ENCODE measurements around the gene FAF1. TPM values are rescaled to one million over a fixed set of nuclear protein-coding genes. Genes with fewer than 3 reads are reported as not detected.
A peak's percentile ranks its signal among the peaks of the same experiment; 100 is the strongest.
"Not testable (repeated sequence)": the region's sequence is repeated elsewhere in the genome, so short reads cannot be mapped to it uniquely, and the experiment has no call there.

Gene FAF1
- total RNA-seq, 1 donor from 2014 or later = 56.5 TPM

DNA sequence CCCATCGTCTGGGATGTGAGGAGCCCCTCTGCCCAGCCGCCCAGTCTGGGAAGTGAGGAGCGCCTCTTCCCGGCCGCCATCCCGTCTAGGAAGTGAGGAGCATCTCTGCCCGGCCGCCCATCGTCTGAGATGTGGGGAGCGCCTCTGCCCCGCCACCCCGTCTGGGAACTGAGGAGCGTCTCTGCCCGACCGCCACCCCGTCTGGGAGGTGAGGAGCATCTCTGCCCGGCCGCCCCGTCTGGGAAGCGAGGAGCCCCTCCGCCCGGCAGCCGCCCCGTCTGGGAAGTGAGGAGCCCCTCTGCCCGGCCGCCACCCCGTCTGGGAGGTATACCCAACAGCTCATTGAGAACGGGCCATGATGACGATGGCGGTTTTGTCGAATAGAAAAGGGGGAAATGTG is 7.5 kb downstream of the FAF1 start:
- not testable (repeated sequence) for DNase-seq

DNA sequence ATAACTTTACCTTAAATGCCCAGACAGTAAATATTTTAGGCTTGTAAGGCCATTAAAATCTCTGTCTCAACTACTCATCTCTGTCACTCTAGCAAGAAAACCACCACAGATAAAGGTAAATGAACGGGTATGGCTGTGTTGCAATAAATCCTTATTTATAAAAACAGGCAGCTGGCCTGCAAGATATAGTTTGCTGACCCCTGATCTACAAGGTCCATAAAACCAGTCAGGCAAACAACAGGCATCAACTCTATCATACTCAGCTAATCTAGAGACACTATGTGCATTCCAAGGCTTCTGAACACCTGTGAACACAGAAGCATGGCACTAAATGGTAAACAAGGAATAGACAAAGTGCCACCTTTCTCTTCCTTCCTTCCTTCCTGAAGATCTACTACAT is 9.7 kb downstream of the FAF1 start:
- DNase-seq = no peak

DNA sequence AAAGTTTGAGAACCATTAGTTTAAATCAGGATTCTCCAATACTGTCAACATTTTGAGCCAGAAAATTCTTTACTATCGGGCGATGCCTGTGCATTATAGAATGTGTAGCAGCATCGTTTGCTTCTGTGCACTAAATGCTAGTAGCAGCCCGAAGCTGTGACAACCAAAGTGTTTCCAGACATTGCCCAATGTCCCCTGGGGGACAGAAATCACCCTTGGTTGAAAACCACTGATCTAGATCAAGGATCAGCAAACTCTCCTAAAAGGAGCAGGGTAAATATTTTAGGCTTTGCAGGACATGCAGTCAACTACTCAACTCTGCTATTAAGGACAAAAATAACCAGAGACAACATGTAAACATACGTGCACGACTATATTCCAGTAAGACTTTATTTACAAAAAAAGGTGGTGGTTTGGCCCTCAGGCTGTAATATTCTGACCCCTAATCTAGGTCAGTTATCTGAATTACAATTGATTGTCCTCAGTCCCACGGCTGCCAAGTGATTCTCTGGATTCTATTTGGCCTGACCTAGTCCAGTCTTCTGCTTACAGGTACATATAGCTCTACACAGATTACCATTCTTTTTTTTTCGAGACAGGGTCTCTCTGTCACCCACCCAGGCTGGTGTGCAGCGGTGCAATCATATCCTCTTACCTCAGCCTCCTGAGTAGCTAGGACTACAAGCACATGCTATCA is 10.6 kb downstream of the FAF1 start:
- DNase-seq = no peak

DNA sequence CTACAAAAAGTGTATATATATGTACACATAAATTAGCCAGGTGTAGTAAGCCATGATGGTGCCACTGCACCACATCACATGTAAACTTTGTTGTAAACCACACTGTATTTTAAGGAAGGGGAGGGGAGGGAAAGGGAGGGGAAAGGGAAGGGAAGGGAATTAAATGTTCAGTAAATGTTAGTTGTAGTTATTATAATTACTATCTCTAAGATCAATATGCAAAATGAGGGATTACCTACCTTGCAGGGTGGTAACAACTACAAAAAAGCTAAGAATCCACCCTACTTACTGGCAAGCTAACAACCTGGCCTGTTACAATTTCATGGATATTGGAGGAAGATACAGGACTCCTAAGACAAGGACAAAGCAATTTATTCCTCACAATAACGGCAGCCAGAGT is 17.7 kb downstream of the FAF1 start:
- DNase-seq = no peak

DNA sequence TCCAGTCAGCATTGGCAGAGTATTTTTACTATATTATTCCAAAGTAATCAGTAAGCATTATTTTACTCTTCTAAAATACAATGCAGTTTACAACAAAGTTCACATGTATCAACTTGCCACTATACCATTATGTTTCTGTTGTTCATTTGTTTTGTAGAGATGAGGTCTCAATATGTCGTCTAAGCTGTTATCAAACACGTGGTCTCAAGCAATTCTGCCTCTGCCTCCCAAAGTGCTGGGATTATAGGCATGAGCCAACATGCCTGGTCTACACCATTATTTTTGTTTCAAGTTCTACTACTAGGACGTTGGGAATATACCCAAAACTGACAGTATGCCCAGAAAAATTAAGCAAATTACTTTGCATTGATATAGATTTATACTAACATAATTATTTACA is 19.8 kb downstream of the FAF1 start:
- no peak for DNase-seq

DNA sequence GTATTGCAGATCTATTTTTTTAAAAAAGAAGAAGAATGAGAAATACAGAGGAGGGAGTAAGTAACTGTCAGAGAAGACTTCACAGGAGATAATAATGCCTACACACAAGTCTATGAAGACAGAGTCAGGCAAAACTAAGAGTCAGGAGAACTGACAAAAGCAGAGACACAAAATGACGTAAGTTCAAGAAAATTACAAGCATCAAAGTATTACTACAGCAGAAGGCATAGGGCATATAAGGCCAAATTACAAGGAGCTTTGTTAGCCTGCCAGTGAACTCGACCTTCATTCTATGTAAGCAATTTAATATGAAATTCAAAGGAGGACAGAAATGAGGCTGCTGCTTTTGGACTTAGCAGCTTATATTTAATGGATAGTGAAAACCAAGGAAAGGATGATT is 23.7 kb downstream of the FAF1 start:
- no peak for DNase-seq

DNA sequence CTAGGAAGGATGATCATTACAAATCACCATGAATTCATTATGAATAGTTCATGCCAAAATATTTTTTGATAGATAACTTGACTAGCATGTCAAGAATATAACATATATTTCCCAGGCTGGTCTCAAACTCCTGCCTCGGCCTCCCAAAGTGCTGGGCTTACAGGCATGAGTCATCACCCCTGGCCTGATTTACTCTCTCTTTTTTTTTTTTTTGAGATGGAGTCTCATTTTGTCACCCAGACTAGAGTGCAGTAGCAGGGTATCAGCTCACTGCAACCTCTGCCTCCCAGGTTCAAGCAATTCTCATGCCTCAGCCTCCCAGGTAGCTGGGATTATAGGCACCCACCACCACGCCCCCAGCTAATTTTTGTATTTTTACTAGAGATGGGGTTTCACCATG is 24.8 kb downstream of the FAF1 start:
- not testable (repeated sequence) for DNase-seq

DNA sequence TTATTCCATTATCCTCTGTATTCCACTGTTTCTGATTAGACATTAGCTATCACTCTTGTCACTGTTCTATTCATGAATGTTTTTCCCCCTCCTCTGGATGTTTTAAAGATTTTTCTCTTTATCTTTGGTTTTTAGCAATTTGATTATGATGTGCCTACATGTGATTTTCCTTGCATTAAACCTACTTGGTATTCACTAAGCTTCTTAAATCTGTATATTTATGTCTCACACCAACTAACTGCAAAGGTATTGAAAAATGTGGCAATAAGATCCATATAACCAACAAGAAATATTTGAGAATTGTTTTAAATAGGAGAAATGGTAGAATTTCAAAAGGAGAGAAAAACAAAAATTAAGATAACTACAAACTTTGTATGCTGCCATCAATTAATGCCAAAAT is 25.2 kb downstream of the FAF1 start:
- no peak for DNase-seq

DNA sequence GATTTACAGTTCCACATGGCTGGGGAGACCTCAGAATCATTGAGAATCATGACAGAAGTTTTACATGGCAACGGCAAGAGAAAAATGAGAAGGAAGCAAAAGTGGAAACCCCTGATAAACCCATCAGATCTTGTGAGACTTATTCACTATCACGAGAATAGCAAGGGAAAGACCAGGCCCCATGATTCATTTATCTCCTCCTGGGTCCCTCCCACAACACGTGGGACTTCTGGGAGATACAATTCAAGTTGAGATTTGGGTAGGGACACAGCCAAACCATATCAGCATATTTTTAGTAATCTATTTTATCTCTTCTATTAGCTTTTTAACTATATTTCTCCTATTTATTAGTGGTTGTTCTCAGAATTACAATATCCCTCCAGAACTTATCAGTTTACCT is 26.3 kb downstream of the FAF1 start:
- not testable (repeated sequence) for DNase-seq

DNA sequence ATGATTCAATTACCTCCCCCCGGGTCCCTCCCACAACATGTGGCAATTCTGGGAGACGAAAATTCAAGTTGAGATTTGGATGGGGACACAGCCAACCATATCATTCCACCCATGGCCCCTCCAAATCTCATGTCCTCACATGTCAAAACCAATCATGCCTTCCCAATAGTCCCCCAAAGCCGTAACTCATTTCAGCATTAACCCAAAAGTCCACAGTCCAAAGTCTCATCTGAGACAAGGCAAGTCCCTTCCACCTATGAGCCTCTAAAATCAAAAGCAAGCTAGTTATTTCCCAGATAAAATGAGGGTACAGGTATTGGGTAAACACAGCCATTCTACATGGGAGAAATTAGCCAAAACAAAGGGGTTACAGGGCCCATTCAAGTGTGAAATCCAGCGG is 28.0 kb downstream of the FAF1 start:
- DNase-seq = not testable (repeated sequence)

DNA sequence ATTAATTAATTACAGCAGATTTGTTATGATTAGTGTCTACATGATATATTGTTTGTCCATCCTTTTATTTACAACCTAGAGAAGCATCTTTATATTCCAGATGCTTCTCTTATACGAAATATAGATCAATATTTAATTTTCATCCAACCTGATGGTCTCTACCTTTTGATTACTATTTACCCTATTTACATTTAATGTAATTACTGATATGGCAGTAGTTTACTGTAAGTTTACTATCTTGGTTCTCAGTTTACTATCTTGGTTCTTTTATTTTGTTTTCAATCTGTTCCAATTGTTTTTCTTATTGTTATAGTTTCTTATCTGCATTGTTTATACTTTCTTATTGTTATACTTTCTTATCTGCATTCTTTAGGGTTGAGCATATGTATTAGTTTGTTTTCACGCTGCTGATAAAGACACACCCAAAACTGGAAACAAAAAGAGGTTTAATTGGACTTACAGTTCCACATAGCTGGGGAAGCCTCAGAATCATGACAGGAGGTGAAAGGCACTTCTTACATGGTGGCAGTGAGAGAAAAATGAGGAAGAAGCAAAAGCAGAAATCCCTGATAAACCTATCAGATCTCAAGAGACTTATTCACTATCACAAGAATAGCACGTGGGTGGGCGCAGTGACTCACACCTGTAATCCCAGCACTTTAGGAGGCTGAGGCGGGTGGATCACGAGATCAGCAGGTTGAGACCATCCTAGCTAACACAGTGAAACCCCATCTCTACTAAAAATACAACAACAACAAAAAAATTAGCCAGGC is 28.9 kb downstream of the FAF1 start:
- DNase-seq = no peak

DNA sequence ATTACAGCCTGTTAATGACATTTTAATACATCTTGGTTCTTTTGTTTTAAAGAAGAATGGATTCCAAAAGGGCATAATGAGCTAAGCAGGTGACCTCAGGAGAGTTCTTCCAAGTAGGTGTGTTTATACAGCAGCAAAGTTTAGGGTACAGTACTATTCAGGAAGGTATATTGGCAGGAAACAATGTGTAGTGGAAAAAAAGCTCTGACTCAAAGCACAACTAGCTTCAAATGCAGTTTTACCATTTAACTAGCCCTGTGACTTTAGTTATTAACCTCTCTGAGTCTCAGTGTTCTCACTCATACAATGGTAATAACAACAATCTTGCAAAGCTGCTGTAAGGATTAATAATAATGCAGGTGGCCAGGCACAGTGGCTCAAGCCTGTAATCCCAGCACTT is 29.9 kb downstream of the FAF1 start:
- DNase-seq = peak; percentile 45

DNA sequence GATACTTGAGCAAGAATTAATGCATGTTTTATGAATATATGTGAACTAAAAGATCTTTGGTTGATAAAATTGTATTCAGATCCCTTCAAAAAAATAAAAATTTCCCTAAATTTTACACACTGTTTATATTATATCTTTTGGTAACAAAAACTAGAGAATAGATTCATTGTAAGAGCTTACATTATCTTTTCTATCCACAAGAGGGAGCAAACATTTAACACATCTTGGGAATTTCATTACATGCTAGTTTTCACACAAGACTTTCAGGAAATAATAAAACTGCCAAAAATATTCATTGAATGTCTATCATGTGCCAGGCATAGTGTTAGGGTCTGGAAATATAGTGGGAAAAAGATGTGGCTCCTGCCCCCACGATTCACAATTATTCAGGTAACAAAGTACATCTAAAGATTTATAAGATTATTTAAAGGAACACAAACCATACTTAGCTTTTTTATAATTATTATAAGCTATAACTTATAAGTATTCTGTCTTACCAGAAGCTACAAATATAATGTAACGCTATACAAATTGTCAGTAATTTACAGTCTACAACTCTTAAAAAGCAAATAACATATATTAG is 30.6 kb downstream of the FAF1 start:
- DNase-seq = peak; percentile 69

DNA sequence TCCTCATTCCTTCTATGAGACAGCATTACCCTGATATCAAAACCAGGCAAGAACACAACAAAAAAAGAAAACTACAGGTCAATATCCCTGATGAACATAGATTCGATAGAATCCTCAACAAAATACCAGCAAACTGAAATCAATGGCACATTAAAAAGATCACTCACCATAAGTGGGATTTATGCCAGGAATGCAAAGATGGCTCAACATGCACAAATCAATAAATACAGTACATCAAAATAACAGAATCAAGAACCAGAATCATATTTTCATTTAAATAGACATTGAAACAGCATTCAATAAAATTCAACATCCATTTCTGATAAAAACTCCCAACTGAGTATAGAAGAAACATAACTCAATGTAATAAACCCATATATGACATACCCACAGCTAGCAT is 36.5 kb downstream of the FAF1 start:
- DNase-seq = no peak

DNA sequence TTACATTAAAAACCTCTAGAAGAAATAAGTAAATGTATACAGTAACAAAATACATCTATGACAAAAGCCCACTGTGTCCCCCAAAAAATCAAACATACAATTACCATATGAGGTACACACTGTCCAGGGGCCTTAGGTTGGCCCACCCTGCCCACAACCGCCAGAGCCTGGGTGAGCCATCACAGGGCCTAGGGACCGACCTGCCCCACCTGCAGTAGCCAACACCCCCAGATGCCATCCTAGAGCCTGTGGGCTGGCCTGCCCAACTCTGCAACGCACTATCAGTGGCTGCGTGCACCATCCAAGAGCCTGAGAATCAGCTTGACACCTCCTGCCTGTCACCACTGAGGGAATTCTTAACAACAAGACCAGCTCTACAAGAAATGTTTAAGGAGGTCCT is 39.0 kb downstream of the FAF1 start:
- DNase-seq = no peak

DNA sequence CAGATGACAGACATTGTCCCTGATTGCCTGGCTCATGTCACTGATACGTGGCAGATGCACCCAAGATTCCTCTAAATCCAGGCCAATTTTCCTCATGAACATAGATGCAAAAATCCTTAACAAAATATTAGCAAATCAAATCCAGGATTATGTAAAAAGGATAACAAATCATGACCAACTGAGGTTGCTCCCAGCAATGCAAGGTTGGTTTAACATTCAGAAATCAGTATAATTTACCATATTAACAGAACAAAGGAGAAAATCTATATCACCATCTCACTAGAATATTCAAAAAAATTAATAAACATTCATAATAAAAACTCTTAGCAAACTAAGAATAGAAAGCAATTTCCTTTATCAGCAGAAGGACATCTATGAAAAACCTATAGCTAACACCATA is 39.7 kb downstream of the FAF1 start:
- DNase-seq = no peak

DNA sequence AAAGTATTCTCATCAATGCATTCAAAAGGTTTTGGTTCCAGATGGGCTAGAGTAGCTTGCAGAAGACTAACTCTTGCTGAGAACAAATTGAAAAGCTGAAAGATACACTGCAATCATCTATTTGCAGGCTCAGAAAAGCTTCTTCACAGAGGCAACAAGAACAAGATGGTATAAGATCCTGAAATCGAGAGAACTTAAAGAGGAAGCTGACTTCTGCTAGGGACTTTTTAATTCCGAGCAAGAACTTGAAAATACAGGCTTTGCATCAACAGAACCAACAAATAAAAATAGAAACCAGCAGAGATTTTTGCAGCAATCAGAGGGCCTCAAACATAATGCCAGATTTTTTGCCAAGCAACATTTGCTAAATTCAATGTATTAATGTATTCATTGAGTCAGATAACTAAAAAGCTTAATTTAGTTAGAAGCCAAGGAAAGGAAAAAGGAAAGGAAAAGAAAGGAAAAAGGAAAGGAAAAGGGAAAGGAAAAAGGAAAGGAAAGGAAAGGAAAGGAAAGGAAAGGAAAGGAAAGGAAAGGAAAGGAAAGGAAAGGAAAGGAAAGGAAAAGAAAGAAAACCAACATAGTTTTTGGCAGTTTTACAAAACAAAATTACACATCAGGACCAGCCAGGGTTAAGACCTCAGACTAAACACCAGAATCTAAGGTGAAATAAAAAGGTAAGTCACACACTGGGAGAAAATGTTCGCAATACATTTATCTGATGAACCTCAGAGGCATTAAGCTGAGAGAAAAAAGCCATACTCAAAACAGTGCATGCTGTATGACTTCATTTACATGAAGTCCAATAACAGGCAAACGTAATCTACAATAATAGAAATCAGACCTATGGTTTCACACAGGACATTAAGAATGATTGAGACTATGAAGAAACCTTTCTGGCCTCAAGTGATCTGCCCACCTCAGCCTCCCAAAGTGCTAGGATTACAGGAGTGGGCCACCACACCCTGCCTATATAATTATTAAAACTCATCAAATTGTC is 42.6 kb downstream of the FAF1 start:
- DNase-seq = no peak

DNA sequence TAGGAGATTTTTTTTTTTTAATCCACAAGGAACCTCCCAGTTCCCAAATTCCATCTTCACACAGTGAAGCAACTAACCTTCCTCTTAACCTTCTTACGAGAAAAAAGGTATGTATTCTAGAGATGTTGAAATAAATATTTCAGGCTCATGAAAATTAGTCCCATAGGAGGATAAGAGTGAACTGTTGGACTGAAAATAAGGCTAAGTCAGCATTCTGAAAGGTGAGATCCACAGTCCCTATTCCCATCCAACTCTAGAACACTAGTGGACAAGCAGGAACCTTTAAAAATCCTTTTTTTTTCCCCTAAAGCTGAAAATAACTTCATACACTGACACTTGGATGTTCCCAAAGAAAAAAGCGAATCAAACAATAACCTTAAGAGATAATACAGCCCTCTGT is 44.4 kb downstream of the FAF1 start:
- no peak for DNase-seq

DNA sequence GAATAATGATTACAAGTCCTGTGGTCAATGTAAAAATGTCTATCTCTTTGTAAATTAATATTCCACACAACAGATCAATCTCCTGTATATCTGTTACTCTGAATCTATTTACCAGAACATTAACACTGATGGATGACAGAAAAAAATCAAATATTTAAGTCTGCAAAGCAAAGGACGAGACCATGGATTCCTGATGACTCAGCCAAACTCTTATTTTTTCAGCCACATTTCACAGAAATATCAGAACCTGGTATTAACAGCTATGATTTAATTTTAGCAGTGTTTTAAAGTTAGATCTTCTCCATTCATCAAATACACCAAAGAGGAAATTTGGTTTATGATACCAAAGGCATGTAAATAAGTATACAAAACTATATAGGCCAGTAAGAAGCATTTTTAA is 46.1 kb downstream of the FAF1 start:
- no peak for DNase-seq

DNA sequence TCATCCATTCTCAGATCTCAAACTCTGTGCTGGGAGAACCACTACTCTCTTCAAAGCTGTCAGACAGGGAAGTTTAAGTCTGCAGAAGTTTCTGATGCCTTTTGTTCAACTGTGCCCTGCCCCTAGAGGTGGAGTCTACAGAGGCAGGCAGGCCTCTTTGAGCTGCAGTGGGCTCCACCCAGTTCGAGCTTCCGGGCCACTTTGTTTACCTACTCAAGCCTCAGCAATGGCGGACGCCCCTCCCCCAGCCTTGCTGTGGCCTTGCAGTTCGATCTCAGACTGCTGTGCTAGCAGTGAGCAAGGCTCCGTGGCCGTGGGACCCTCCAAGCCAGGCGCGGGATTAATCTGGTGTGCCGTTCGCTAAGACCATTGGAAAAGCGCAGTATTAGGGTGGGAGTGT is 49.7 kb downstream of the FAF1 start:
- DNase-seq = not testable (repeated sequence)

DNA sequence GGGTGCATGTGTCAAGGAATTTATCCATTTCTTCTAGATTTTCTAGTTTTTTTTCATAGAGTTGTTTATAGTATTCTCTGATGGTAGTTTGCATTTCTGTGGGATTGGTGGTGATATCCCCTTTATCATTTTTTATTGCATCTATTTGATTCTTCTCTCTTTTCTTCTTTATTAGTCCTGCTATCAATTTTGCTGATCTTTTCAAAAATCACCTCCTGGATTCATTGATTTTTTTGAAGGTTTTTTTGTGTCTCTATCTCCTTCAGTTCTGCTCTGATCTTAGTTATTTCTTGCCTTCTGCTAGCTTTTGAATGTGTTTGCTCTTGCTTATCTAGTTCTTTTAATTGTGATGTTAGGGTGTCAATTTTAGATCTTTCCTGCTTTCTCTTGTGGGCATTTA is 52.5 kb downstream of the FAF1 start:
- not testable (repeated sequence) for DNase-seq

DNA sequence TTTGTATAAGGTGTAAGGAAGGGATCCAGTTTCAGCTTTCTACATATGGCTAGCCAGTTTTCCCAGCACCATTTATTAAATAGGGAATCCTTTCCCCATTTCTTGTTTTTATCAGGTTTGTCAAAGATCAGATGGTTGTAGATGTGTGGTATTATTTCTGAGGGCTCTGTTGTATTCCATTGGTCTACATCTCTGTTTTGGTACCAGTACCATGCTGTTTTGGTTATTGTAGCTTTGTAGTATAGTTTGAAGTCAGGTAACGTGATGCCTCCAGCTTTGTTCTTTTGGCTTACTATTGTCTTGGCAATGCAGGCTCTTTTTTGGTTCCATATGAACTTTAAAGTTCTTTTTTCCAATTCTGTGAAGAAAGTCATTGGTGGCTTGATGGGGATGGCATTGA is 54.0 kb downstream of the FAF1 start:
- not testable (repeated sequence) for DNase-seq

DNA sequence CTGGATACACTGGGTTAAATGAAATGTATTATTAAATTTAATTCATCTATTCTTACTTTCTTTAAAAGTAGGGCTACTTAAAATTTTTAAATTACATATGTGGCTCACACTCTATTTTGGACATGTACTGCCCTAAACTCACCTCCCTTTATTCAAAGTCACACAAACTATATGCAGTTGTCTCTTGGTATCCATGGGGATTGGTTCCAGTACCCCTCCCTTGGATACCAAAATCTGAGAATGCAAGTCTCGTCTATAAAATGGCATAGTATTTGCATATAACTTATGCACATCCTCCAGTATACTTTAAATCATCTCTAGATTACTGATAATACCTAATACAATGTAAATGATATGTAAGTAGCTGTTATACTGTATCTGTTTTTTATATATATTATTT is 57.6 kb downstream of the FAF1 start:
- no peak for DNase-seq
